ENCODE measurements around the gene SH2D4B. TPM values are rescaled to one million over a fixed set of nuclear protein-coding genes. Genes with fewer than 3 reads are reported as not detected.

SH2D4B gene
- total RNA-seq, 1 experiment from 2014 or later = 0.07 TPM

GRCh38 chr10:80617807-80618206, 80.1 kb downstream of the SH2D4B start:
- no peak for TF ChIP-seq CTCF (conservative IDR thresholded peaks at IDR 0.05)
- no peaks in the 10 kb centered on the region for H3K79me1 ChIP-seq (ENCODE audit: insufficient read depth, low read depth, low read length, poor library complexity, severe bottlenecking)
- WGBS (ENCODE audit: extremely low coverage, insufficient read length, low lambda C conversion rate) = no CpG with 5 or more reads among the region's 3 CpGs
- H2BK120ac ChIP-seq (ENCODE audit: low read depth, low read length, poor library complexity, severe bottlenecking) = no peak overlapping the region
- H2AK5ac ChIP-seq (ENCODE audit: insufficient read length, low read length) = no peak overlapping the region
- no peaks in the 10 kb centered on the region for H3K27me3 ChIP-seq (ENCODE audit: insufficient read depth, low read length)
- no peak overlapping the region for H3K4ac ChIP-seq (ENCODE audit: low read depth, low read length)
- H3K23ac ChIP-seq (ENCODE audit: insufficient read length, low read depth, low read length) = no peak overlapping the region
- no peak overlapping the region for H2BK15ac ChIP-seq (ENCODE audit: low read depth, low read length)
- no peak overlapping the region for H3T11ph ChIP-seq (ENCODE audit: low read length)
- no peaks in the 10 kb centered on the region for H3K9me3 Mint-ChIP-seq
- H3K27me3 Mint-ChIP-seq (ENCODE audit: low read depth) = peaks cover 5% of the 10 kb centered on the region
- no peaks in the 10 kb centered on the region for H3K9me3 ChIP-seq (ENCODE audit: control insufficient read depth, low read depth, low read length)
- no peak overlapping the region for H3K9ac ChIP-seq (ENCODE audit: extremely low read depth, insufficient read length, low read length)
- no peak overlapping the region for H4K5ac ChIP-seq (ENCODE audit: insufficient read length, low read depth, low read length)
- no peaks in the 10 kb centered on the region for H3K4me1 Mint-ChIP-seq
- no peak overlapping the region for H2BK12ac ChIP-seq (ENCODE audit: insufficient read length, low read depth, low read length)
- H3K23me2 ChIP-seq (ENCODE audit: insufficient read length, low read depth, low read length, poor library complexity, severe bottlenecking) = no peaks in the 10 kb centered on the region
- peaks cover 0 to 3% (median 0%) of the 10 kb centered on the region in 3 experiments; a peak in 1 of 7 replicates for H3K36me3 Mint-ChIP-seq (ENCODE audit: insufficient read depth in 1 of 3, low read depth in 3 of 3)
- DNase-seq = no peak
- H3K27ac ChIP-seq (ENCODE audit: insufficient read length, low read depth, low read length) = no peak overlapping the region
- no peak overlapping the region for H3K4me3 Mint-ChIP-seq
- H4K8ac ChIP-seq (replicated peaks; ENCODE audit: insufficient read length, low read depth, low read length) = no peak overlapping the region
- no peak overlapping the region for H3K18ac ChIP-seq (ENCODE audit: insufficient read length, low read depth, low read length)
- H3K14ac ChIP-seq (ENCODE audit: insufficient read depth, low read length) = no peak overlapping the region
- H4K20me1 ChIP-seq (ENCODE audit: control insufficient read depth, insufficient read depth, insufficient read length) = no peaks in the 10 kb centered on the region
- no peak overlapping the region for H2BK20ac ChIP-seq (ENCODE audit: low read depth, low read length, poor library complexity, severe bottlenecking)
- H3K4me2 ChIP-seq (ENCODE audit: insufficient read depth, insufficient read length, low read length) = no peak overlapping the region
- H3K56ac ChIP-seq (ENCODE audit: insufficient read length, low read depth, low read length) = no peak overlapping the region
- no peak overlapping the region for H4K91ac ChIP-seq (ENCODE audit: insufficient read length, low read depth, low read length)
- no peaks in the 10 kb centered on the region for H3K79me2 ChIP-seq (ENCODE audit: insufficient read depth, low read length)
- H2BK5ac ChIP-seq (ENCODE audit: insufficient read length, low read length) = no peak overlapping the region
- H3K27ac Mint-ChIP-seq = no peak overlapping the region
- H3K4me1 ChIP-seq (ENCODE audit: insufficient read depth, low read length) = no peaks in the 10 kb centered on the region
- H2AFZ ChIP-seq (ENCODE audit: low read length) = no peak overlapping the region
